Stimulated activated naive CD8-positive, alpha-beta T cell treated with anti-CD3 and anti-CD28 coated beads, Interleukin-15, amount 100 ng/mL, for 72 hours (primary cell): ENCODE results near the gene CCDC178.

Experiments
- ATAC-seq: fragments of 150-1000 bp; cut with Tn5 transposase; 2 replicates; pipeline ENCODE4 v1.10.0; 2021; ENCODE audit warnings: mild to moderate bottlenecking, moderate library complexity
- DNase-seq, 2 donors: peaks; one replicate each; pipeline ENCODE4 v3.0.0; 2021 to 2022
- H3K27ac Mint-ChIP-seq, 2 donors: one replicate each; pipeline ENCODE4 v1.8.0; 2022; ENCODE audit warnings: mild to moderate bottlenecking in 2 of 2, mixed read lengths in 2 of 2, moderate library complexity in 2 of 2
- H3K27me3 Mint-ChIP-seq: one replicate; pipeline ENCODE4 v1.8.0; 2022; ENCODE audit warnings: mixed read lengths
- H3K4me1 Mint-ChIP-seq: one replicate; pipeline ENCODE4 v1.8.0; 2022; ENCODE audit warnings: mild to moderate bottlenecking, mixed read lengths
- H3K4me3 Mint-ChIP-seq, 2 donors: one replicate each; pipeline ENCODE4 v1.8.0; 2022; ENCODE audit warnings: mild to moderate bottlenecking in 2 of 2, mixed read lengths in 2 of 2, moderate library complexity in 1 of 2
- H3K9me3 Mint-ChIP-seq, 2 donors: one replicate each; pipeline ENCODE4 v1.8.0; 2022; ENCODE audit warnings: mixed read lengths in 2 of 2

The CCDC178 gene

GRCh38 chr18:32893915-32894314 is 546.6 kb downstream of the CCDC178 start:
- H3K27me3 Mint-ChIP-seq = no peaks in the 10 kb centered on the region
- no peaks in the 10 kb centered on the region for H3K4me1 Mint-ChIP-seq
- peaks cover 8 to 28% of the 10 kb centered on the region in 2 donors for H3K9me3 Mint-ChIP-seq
- DNase-seq = no peak
- ATAC-seq = no peak
- H3K4me3 Mint-ChIP-seq = no peak overlapping the region
- H3K27ac Mint-ChIP-seq = no peak overlapping the region

GRCh38 chr18:32891797-32892196 is 548.7 kb downstream of the CCDC178 start:
- no peak overlapping the region for H3K27ac Mint-ChIP-seq
- no peaks in the 10 kb centered on the region for H3K27me3 Mint-ChIP-seq
- DNase-seq (no peak), ATAC-seq (no peak)
- H3K9me3 Mint-ChIP-seq = peaks cover 6% of the 10 kb centered on the region in 2 donors
- no peak overlapping the region for H3K4me3 Mint-ChIP-seq
- H3K4me1 Mint-ChIP-seq = no peaks in the 10 kb centered on the region

- Mint-ChIP-seq H3K27me3 (no peaks in the 10 kb centered on the region), H3K9me3 (peaks cover 0 to under 1% of the 10 kb centered on the region in 2 donors), H3K27ac (no peak overlapping the region), H3K4me1 (no peaks in the 10 kb centered on the region), H3K4me3 (no peak overlapping the region)
- DNase-seq = no peak
- ATAC-seq = no peak
Measured at GRCh38 chr18:32891130-32891529, 549.4 kb downstream of the CCDC178 start.

- Mint-ChIP-seq H3K4me3 (no peak overlapping the region), H3K27ac (no peak overlapping the region)
- no peak for ATAC-seq
Measured at GRCh38 chr18:32889615-32890593, 550.6 kb downstream of the CCDC178 start.

GRCh38 chr18:32888306-32888705 is 552.2 kb downstream of the CCDC178 start:
- DNase-seq (no peak), ATAC-seq (no peak)
- Mint-ChIP-seq H3K4me3 (no peak overlapping the region), H3K9me3 (peaks cover 0 to 5% of the 10 kb centered on the region in 2 donors), H3K4me1 (no peaks in the 10 kb centered on the region), H3K27ac (no peak overlapping the region), H3K27me3 (no peaks in the 10 kb centered on the region)

More at GRCh38 chr18:32889615-32890593, 550.6 kb downstream of the CCDC178 start:
- Mint-ChIP-seq H3K4me1 (no peaks in the 10 kb centered on the region), H3K9me3 (peaks cover 0 to 5% of the 10 kb centered on the region in 2 donors), H3K27me3 (no peaks in the 10 kb centered on the region)
- no peak for DNase-seq
